Measurements from ENCODE around the gene ZFAND3. TPM values are rescaled to one million over a fixed set of nuclear protein-coding genes. Genes with fewer than 3 reads are reported as not detected.
A peak's percentile ranks its signal among the peaks of the same experiment; 100 is the strongest.

The ZFAND3 gene
- total RNA-seq, 1 experiment from 2014 or later: 22.2 TPM

DNA sequence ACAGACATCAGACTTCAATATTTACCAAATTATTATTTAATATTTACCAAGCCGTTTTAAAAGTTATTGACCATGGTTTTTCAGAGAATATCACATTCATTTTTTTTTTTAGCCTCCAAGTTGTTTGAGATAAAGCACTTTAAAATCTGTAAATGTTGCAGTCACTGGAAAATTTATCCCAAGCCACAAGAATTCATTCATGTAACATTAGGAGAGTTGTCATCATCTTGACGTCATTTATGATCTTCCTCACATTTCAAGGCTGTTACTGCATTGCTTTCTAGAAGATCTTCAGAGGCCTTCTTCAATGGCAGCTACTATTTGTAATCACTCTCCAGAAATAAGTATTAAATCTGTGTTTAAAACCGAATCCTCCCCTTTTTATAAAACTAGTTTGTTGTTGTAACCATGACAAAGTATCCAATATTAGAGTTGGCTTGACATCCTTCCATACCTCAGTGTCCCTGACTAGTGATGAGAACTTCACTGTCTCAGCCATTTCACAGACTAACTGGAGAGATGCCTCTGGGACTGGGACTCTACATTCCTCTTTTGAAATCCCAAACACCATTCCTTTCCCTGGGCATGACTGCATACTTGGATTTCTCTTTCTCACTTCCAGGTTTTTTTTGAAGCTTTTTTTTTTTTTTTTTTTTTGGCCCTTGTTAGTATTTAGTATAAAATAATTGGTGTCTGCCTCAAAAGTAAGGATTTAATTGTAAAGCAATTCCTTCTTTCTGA is 100.1 kb downstream of the ZFAND3 start:
- H3K4me1 ChIP-seq (ENCODE audit: insufficient read depth, low read length): peaks cover 21% of the 10 kb centered on the region
- H3F3A ChIP-seq (ENCODE audit: low read length, unreplicated experiment): no peaks in the 10 kb centered on the region
- peaks cover 86% of the 10 kb centered on the region for H3K79me2 ChIP-seq (ENCODE audit: low read length)
- no TSS peak for BruUV-seq (replicated peaks)
- intact Hi-C loops (cut with micrococcal nuclease): loop anchor here (2.0 kb wide), 1 partner anchor 93 kb away; no protein-coding TSS in a partner anchor
- no peak for TF ChIP-seq EZH2phosphoT487 (IDR thresholded peaks at IDR 0.05; ENCODE audit: borderline replicate concordance, low read length)
- TF ChIP-seq EZH2 (IDR thresholded peaks at IDR 0.05; ENCODE audit: low read length, unreplicated experiment): no peak
- no peak for TF ChIP-seq CTCF (conservative IDR thresholded peaks at IDR 0.05; ENCODE audit: low read depth, low read length)
- no peaks in the 10 kb centered on the region for H3K9me3 ChIP-seq (ENCODE audit: low read length)
- no peak overlapping the region for H3K4me2 ChIP-seq (ENCODE audit: low read length)
- POLR2A ChIA-PET (ENCODE audit: unreplicated experiment): no interaction called here
- H3K27me3 ChIP-seq (ENCODE audit: low read length): no peaks in the 10 kb centered on the region
- no peak overlapping the region for H3K9ac ChIP-seq (ENCODE audit: low read length)
- peaks cover 27% of the 10 kb centered on the region; the same call in 1 of the 2 replicates for H4K20me1 ChIP-seq (ENCODE audit: low read length)
- H3K4me3 ChIP-seq (ENCODE audit: low read length): no peak overlapping the region
- CTCF ChIA-PET: no interaction called here
- DNase-seq: no peak
- no peaks in the 10 kb centered on the region for H3K9me2 ChIP-seq (replicated peaks; ENCODE audit: low read length)
- ATAC-seq: no peak
- H3K36me3 ChIP-seq (ENCODE audit: low read depth, low read length): no peaks in the 10 kb centered on the region
- H2AFZ ChIP-seq (ENCODE audit: low read length): no peak overlapping the region
- no peak overlapping the region for H3K27ac ChIP-seq (ENCODE audit: low read length)

GRCh38 chr6:37920667-37921066 is 101.1 kb downstream of the ZFAND3 start:
- no peak for TF ChIP-seq EZH2phosphoT487 (IDR thresholded peaks at IDR 0.05; ENCODE audit: borderline replicate concordance, low read length)
- no peak for TF ChIP-seq CTCF (conservative IDR thresholded peaks at IDR 0.05; ENCODE audit: low read depth, low read length)
- no peak for TF ChIP-seq EZH2 (IDR thresholded peaks at IDR 0.05; ENCODE audit: low read length, unreplicated experiment)
- ATAC-seq: peak; percentile 98
- Histone ChIP-seq H3K9me2 (replicated peaks; ENCODE audit: low read length) (no peaks in the 10 kb centered on the region), H2AFZ (ENCODE audit: low read length) (no peak overlapping the region), H3K9me3 (ENCODE audit: low read length) (no peaks in the 10 kb centered on the region), H3K36me3 (ENCODE audit: low read depth, low read length) (no peaks in the 10 kb centered on the region), H3F3A (ENCODE audit: low read length, unreplicated experiment) (no peaks in the 10 kb centered on the region), H3K4me2 (ENCODE audit: low read length) (peak overlapping the region; percentile 15; the same call in 1 of the 2 replicates), H3K27me3 (ENCODE audit: low read length) (no peaks in the 10 kb centered on the region), H3K9ac (ENCODE audit: low read length) (no peak overlapping the region), H3K4me1 (ENCODE audit: insufficient read depth, low read length) (peaks cover 21% of the 10 kb centered on the region), H3K4me3 (ENCODE audit: low read length) (no peak overlapping the region), H3K27ac (ENCODE audit: low read length) (peak overlapping the region; percentile 49), H4K20me1 (ENCODE audit: low read length) (peaks cover 30% of the 10 kb centered on the region; the same call in 1 of the 2 replicates), H3K79me2 (ENCODE audit: low read length) (peaks cover 84% of the 10 kb centered on the region)
- ChIA-PET CTCF (interaction anchor here (0.5 to 0.7 kb wide), 2 partner anchors 91 to 440 kb away, joined by 3 to 6 read pairs; no protein-coding TSS in a partner anchor), POLR2A (ENCODE audit: unreplicated experiment) (interaction anchor here (0.5 kb wide), 1 partner anchor 102 kb away, joined by 13 read pairs; no protein-coding TSS in a partner anchor)
- no TSS peak for BruUV-seq (replicated peaks)
- peak; percentile 71 for DNase-seq
- intact Hi-C loops (cut with micrococcal nuclease): loop anchor here (2.0 kb wide), 1 partner anchor 92 kb away; no protein-coding TSS in a partner anchor

GRCh38 chr6:37922563-37922962 is 103.0 kb downstream of the ZFAND3 start:
- ChIA-PET CTCF (no interaction called here), POLR2A (ENCODE audit: unreplicated experiment) (no interaction called here)
- Histone ChIP-seq H3K27me3 (ENCODE audit: low read length) (no peaks in the 10 kb centered on the region), H3K9me2 (replicated peaks; ENCODE audit: low read length) (no peaks in the 10 kb centered on the region), H2AFZ (ENCODE audit: low read length) (no peak overlapping the region), H3K4me3 (ENCODE audit: low read length) (no peak overlapping the region), H3K9ac (ENCODE audit: low read length) (no peak overlapping the region), H3K79me2 (ENCODE audit: low read length) (peaks cover 91% of the 10 kb centered on the region), H4K20me1 (ENCODE audit: low read length) (peaks cover 28% of the 10 kb centered on the region; the same call in 1 of the 2 replicates), H3K4me1 (ENCODE audit: insufficient read depth, low read length) (peaks cover 21% of the 10 kb centered on the region), H3K36me3 (ENCODE audit: low read depth, low read length) (no peaks in the 10 kb centered on the region), H3K4me2 (ENCODE audit: low read length) (no peak overlapping the region), H3F3A (ENCODE audit: low read length, unreplicated experiment) (no peaks in the 10 kb centered on the region), H3K27ac (ENCODE audit: low read length) (no peak overlapping the region), H3K9me3 (ENCODE audit: low read length) (no peaks in the 10 kb centered on the region)
- TF ChIP-seq EZH2 (IDR thresholded peaks at IDR 0.05; ENCODE audit: low read length, unreplicated experiment): no peak
- TF ChIP-seq CTCF (conservative IDR thresholded peaks at IDR 0.05; ENCODE audit: low read depth, low read length): no peak
- no peak for TF ChIP-seq EZH2phosphoT487 (IDR thresholded peaks at IDR 0.05; ENCODE audit: borderline replicate concordance, low read length)
- no TSS peak for BruUV-seq (replicated peaks)
- ATAC-seq: no peak
- intact Hi-C loops (cut with micrococcal nuclease): no loop called here
- DNase-seq: peak; percentile 34

Data from PC-3 (cell line).